ENCODE results near the gene ADGRF5.

GRCh38 chr6:46893648-46894047 is 28.1 kb downstream of the ADGRF5 start:
- no peak for TF ChIP-seq CTCF (IDR thresholded peaks at IDR 0.05)
- TF ChIP-seq POLR2A (IDR thresholded peaks at IDR 0.05): no peak

Data from testis (tissue), 2 donors.